A549 (cell line): Measurements from ENCODE around the gene DBH.

Experiments used
- BHLHE40 ChIP-seq: IDR thresholded peaks from 2 replicates; pipeline ENCODE4 v1.6.1; 2012; ENCODE audit warnings: low read depth, low read length, inconsistent platforms
- EP300 ChIP-seq, 2 experiments: fragments of >200 bp; sonication (Bioruptor Twin); formaldehyde crosslinking; IDR thresholded peaks; 2 replicates in 1 of 2; 3 replicates in 1 of 2; pipeline ENCODE4 v1.6.1; 2016 to 2017
- ESRRA ChIP-seq: fragments of 150-350 bp; IDR thresholded peaks from 2 replicates; pipeline ENCODE4 v1.6.1; 2014; ENCODE audit warnings: mild to moderate bottlenecking, low read length, borderline replicate concordance
- HDAC2 ChIP-seq: fragments of 200-600 bp; sonication (generic); IDR thresholded peaks from 2 replicates; pipeline ENCODE4 v1.6.1; 2016
- HOXA7 ChIP-seq: fragments of 250-450 bp; sonication (Bioruptor Pico); IDR thresholded peaks from 2 replicates; pipeline ENCODE4 v1.5.0; 2020; ENCODE audit warnings: mild to moderate bottlenecking, moderate library complexity
- JUN ChIP-seq, 2 experiments: fragments of >200 bp; sonication (Bioruptor Twin); formaldehyde crosslinking; IDR thresholded peaks; 2 replicates in 1 of 2; 3 replicates in 1 of 2; pipeline ENCODE4 v1.6.1; 2016 to 2017
- JUNB ChIP-seq: fragments of >200 bp; sonication (Bioruptor Twin); formaldehyde crosslinking; IDR thresholded peaks from 2 replicates; pipeline ENCODE4 v1.6.1; 2016
- POLR2A ChIP-seq: IDR thresholded peaks from 2 replicates; pipeline ENCODE4 v1.6.1; 2012; ENCODE audit warnings: mild to moderate bottlenecking, low read length
- SMC3 ChIP-seq: fragments of >200 bp; sonication (Bioruptor Twin); formaldehyde crosslinking; IDR thresholded peaks from 3 replicates; pipeline ENCODE4 v1.6.1; 2018; ENCODE audit warnings: inconsistent platforms
- TP53 ChIP-seq: fragments of 250-450 bp; sonication (Bioruptor Pico); IDR thresholded peaks from 2 replicates; pipeline ENCODE4 v1.5.0; 2021; ENCODE audit warnings: mild to moderate bottlenecking, moderate library complexity
- TF ChIP-seq, protein P1 (sequence below): fragments of >200 bp; sonication (Bioruptor Twin); formaldehyde crosslinking; IDR thresholded peaks from 3 replicates; pipeline ENCODE4 v1.5.1; 2016
- TF ChIP-seq, protein P2 (sequence below): fragments of 450-650 bp; IDR thresholded peaks from 2 replicates; pipeline ENCODE4 v1.6.1; 2014; ENCODE audit warnings: antibody characterized with exemption
- TF ChIP-seq, protein P3 (sequence below): fragments of >200 bp; sonication (Bioruptor Twin); formaldehyde crosslinking; IDR thresholded peaks from 2 replicates; pipeline ENCODE4 v1.6.1; 2016
- TF ChIP-seq, protein P4 (sequence below): IDR thresholded peaks from 2 replicates; pipeline ENCODE4 v1.6.1; 2012

DNA sequence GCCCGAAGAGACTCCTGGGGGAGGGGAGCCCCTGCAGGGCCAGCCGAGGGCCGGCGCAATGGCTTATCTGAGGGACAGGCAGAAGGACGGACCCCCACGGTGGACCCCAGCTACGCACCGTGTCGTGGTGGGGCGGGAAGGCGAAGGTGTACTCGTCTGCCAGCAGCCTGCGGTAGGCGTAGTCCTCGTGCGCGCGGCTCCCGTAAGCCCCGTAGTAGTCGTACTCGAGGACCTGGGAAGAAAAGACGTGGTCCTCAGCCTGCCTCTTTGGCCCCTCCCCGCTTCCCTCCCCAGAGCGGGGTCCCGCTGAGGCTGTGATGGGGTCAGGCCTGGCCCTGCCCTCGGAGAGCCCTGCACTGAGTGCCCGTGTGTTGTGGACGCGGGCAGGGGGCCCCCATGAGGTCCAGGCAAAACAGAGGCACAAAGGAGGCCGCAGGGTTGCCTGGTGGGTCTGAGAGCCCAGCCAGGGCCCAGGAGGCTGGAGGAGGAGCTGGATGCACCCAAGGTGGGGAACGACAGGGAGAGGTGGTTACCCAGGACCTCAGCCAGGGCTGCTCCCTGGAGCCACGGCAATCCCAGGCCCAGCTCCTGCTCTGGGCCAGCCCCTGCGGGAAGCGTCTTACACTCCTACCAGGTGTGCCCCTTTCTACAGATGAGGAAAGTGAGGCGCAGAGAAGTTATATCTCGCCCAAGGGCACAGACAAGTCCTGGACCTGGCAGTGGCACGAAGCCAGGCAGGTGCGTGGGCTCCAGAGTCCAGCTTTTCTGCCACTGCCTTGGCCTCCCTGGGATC is 66.8 kb downstream of the DBH start:
- TF ChIP-seq HDAC2 (no peak), HOXA7 (CRISPR knock-in tag) (no peak), POLR2A (no peak), ESRRA (no peak), JUN (IDR thresholded peaks at IDR 0.05) (no peak), SMC3 (no peak), BHLHE40 (no peak), JUNB (no peak), EP300 (IDR thresholded peaks at IDR 0.05) (no peak), TP53 (CRISPR knock-in tag) (no peak)
- TF ChIP-seq, protein P1, sequence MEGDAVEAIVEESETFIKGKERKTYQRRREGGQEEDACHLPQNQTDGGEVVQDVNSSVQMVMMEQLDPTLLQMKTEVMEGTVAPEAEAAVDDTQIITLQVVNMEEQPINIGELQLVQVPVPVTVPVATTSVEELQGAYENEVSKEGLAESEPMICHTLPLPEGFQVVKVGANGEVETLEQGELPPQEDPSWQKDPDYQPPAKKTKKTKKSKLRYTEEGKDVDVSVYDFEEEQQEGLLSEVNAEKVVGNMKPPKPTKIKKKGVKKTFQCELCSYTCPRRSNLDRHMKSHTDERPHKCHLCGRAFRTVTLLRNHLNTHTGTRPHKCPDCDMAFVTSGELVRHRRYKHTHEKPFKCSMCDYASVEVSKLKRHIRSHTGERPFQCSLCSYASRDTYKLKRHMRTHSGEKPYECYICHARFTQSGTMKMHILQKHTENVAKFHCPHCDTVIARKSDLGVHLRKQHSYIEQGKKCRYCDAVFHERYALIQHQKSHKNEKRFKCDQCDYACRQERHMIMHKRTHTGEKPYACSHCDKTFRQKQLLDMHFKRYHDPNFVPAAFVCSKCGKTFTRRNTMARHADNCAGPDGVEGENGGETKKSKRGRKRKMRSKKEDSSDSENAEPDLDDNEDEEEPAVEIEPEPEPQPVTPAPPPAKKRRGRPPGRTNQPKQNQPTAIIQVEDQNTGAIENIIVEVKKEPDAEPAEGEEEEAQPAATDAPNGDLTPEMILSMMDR = no peak
- TF ChIP-seq, protein P2, sequence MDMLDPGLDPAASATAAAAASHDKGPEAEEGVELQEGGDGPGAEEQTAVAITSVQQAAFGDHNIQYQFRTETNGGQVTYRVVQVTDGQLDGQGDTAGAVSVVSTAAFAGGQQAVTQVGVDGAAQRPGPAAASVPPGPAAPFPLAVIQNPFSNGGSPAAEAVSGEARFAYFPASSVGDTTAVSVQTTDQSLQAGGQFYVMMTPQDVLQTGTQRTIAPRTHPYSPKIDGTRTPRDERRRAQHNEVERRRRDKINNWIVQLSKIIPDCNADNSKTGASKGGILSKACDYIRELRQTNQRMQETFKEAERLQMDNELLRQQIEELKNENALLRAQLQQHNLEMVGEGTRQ = no peak
- TF ChIP-seq, protein P3, sequence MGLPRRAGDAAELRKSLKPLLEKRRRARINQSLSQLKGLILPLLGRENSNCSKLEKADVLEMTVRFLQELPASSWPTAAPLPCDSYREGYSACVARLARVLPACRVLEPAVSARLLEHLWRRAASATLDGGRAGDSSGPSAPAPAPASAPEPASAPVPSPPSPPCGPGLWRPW = no peak
- TF ChIP-seq, protein P4, sequence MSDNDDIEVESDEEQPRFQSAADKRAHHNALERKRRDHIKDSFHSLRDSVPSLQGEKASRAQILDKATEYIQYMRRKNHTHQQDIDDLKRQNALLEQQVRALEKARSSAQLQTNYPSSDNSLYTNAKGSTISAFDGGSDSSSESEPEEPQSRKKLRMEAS = no peak
